ENCODE results near the gene PYURF. TPM values are rescaled to one million over a fixed set of nuclear protein-coding genes. Genes with fewer than 3 reads are reported as not detected.
A peak's percentile ranks its signal among the peaks of the same experiment; 100 is the strongest.

Gene PYURF
- total RNA-seq, 1 donor from 2014 or later: 67.0 TPM

- Mint-ChIP-seq H3K4me1 (ENCODE audit: unreplicated experiment) (peaks cover 28% of the 10 kb centered on the region), H3K4me3 (ENCODE audit: unreplicated experiment) (peak overlapping the region; percentile 97), H3K27ac (ENCODE audit: unreplicated experiment) (peak overlapping the region; percentile 96), H3K27me3 (ENCODE audit: unreplicated experiment) (no peaks in the 10 kb centered on the region), H3K36me3 (ENCODE audit: unreplicated experiment) (peaks cover 8% of the 10 kb centered on the region), H3K9me3 (ENCODE audit: unreplicated experiment) (no peaks in the 10 kb centered on the region)
- DNase-seq (ENCODE audit: extremely low spot score, unreplicated experiment): no peak
- no peak for TF ChIP-seq CTCF (IDR thresholded peaks at IDR 0.05)
Measured at GRCh38 chr4:88524171-88524570, 595 bp upstream of the PYURF start.

GRCh38 chr4:88522702-88523324 lies 763 bp downstream of the PYURF start:
- Mint-ChIP-seq H3K4me1 (ENCODE audit: unreplicated experiment) (peaks cover 28% of the 10 kb centered on the region), H3K27ac (ENCODE audit: unreplicated experiment) (peak overlapping the region; percentile 96), H3K36me3 (ENCODE audit: unreplicated experiment) (peaks cover 10% of the 10 kb centered on the region), H3K4me3 (ENCODE audit: unreplicated experiment) (peak overlapping the region; percentile 97), H3K27me3 (ENCODE audit: unreplicated experiment) (no peaks in the 10 kb centered on the region), H3K9me3 (ENCODE audit: unreplicated experiment) (no peaks in the 10 kb centered on the region)
- TF ChIP-seq CTCF (IDR thresholded peaks at IDR 0.05): no peak
- no peak for DNase-seq (ENCODE audit: extremely low spot score, unreplicated experiment)

DNA sequence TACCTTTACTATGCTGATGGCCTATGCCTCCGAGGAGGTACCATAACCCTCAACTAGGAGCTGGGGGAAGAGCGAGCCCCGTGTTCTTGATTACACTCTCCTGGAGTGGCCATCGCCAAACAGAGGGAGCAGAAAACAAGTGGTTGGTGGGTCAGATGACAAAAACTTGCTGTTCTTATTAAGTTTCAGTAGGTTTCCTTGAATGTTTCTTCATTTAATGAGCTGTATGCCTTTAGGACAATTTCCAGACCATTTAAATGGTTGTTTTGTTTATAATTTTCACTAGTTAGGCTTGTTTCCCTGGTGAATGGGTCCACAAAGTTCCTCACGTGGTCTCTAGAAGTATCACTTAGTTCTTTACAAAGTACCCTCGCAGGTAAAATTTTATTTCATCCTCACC lies 4.7 kb downstream of the PYURF start:
- peaks cover 15% of the 10 kb centered on the region for H3K4me1 Mint-ChIP-seq (ENCODE audit: unreplicated experiment)
- no peaks in the 10 kb centered on the region for H3K9me3 Mint-ChIP-seq (ENCODE audit: unreplicated experiment)
- H3K4me3 Mint-ChIP-seq (ENCODE audit: unreplicated experiment): no peak overlapping the region
- TF ChIP-seq CTCF (IDR thresholded peaks at IDR 0.05): no peak
- no peak overlapping the region for H3K27ac Mint-ChIP-seq (ENCODE audit: unreplicated experiment)
- peaks cover 10% of the 10 kb centered on the region for H3K36me3 Mint-ChIP-seq (ENCODE audit: unreplicated experiment)
- no peak for DNase-seq (ENCODE audit: extremely low spot score, unreplicated experiment)
- H3K27me3 Mint-ChIP-seq (ENCODE audit: unreplicated experiment): no peaks in the 10 kb centered on the region

- no peaks in the 10 kb centered on the region for H3K9me3 Mint-ChIP-seq (ENCODE audit: unreplicated experiment)
- H3K27me3 Mint-ChIP-seq (ENCODE audit: unreplicated experiment): no peaks in the 10 kb centered on the region
- no peak for DNase-seq (ENCODE audit: extremely low spot score, unreplicated experiment)
- H3K36me3 Mint-ChIP-seq (ENCODE audit: unreplicated experiment): peaks cover 10% of the 10 kb centered on the region
- H3K4me3 Mint-ChIP-seq (ENCODE audit: unreplicated experiment): no peak overlapping the region
- peaks cover 15% of the 10 kb centered on the region for H3K4me1 Mint-ChIP-seq (ENCODE audit: unreplicated experiment)
- TF ChIP-seq CTCF (IDR thresholded peaks at IDR 0.05): no peak
- H3K27ac Mint-ChIP-seq (ENCODE audit: unreplicated experiment): no peak overlapping the region
Measured at GRCh38 chr4:88517825-88518224, 5.8 kb downstream of the PYURF start.

- H3K27ac Mint-ChIP-seq (ENCODE audit: unreplicated experiment): no peak overlapping the region
- no peak for DNase-seq (ENCODE audit: extremely low spot score, unreplicated experiment)
- H3K36me3 Mint-ChIP-seq (ENCODE audit: unreplicated experiment): peaks cover 10% of the 10 kb centered on the region
- TF ChIP-seq CTCF (IDR thresholded peaks at IDR 0.05): no peak
- H3K4me1 Mint-ChIP-seq (ENCODE audit: unreplicated experiment): peaks cover 4% of the 10 kb centered on the region
- no peaks in the 10 kb centered on the region for H3K9me3 Mint-ChIP-seq (ENCODE audit: unreplicated experiment)
- H3K4me3 Mint-ChIP-seq (ENCODE audit: unreplicated experiment): no peak overlapping the region
- no peaks in the 10 kb centered on the region for H3K27me3 Mint-ChIP-seq (ENCODE audit: unreplicated experiment)
Measured at GRCh38 chr4:88516746-88517145, 6.8 kb downstream of the PYURF start.

All from osteocyte (in vitro differentiated cells).